ENCODE results near the gene GUCY2D. TPM values are rescaled to one million over a fixed set of nuclear protein-coding genes. Genes with fewer than 3 reads are reported as not detected.
"Not testable (repeated sequence)": the region's sequence is repeated elsewhere in the genome, so short reads cannot be mapped to it uniquely, and the experiment has no call there.

Gene GUCY2D
- total RNA-seq, 4 donors from 2014 or later: 0.14 TPM; not detected in 3

GRCh38 chr17:8019665-8020650 is 17.5 kb downstream of the GUCY2D start:
- no peak for TF ChIP-seq POLR2A (IDR thresholded peaks at IDR 0.05)
- TF ChIP-seq, protein P1, sequence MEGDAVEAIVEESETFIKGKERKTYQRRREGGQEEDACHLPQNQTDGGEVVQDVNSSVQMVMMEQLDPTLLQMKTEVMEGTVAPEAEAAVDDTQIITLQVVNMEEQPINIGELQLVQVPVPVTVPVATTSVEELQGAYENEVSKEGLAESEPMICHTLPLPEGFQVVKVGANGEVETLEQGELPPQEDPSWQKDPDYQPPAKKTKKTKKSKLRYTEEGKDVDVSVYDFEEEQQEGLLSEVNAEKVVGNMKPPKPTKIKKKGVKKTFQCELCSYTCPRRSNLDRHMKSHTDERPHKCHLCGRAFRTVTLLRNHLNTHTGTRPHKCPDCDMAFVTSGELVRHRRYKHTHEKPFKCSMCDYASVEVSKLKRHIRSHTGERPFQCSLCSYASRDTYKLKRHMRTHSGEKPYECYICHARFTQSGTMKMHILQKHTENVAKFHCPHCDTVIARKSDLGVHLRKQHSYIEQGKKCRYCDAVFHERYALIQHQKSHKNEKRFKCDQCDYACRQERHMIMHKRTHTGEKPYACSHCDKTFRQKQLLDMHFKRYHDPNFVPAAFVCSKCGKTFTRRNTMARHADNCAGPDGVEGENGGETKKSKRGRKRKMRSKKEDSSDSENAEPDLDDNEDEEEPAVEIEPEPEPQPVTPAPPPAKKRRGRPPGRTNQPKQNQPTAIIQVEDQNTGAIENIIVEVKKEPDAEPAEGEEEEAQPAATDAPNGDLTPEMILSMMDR (IDR thresholded peaks at IDR 0.05): no peak
- DNase-seq: no peak
- intact Hi-C loops (cut with DNase I; ENCODE audit: low total_unique reads): no loop called here
- no peaks in the 10 kb centered on the region for H3K9me3 ChIP-seq
- H3K27me3 ChIP-seq: no peaks in the 10 kb centered on the region
- peaks cover 0 to 8% of the 10 kb centered on the region in 2 donors for H3K4me1 ChIP-seq
- H3K36me3 ChIP-seq: no peaks in the 10 kb centered on the region
- H3K4me3 ChIP-seq: no peak overlapping the region
- H3K27ac ChIP-seq: no peak overlapping the region

DNA sequence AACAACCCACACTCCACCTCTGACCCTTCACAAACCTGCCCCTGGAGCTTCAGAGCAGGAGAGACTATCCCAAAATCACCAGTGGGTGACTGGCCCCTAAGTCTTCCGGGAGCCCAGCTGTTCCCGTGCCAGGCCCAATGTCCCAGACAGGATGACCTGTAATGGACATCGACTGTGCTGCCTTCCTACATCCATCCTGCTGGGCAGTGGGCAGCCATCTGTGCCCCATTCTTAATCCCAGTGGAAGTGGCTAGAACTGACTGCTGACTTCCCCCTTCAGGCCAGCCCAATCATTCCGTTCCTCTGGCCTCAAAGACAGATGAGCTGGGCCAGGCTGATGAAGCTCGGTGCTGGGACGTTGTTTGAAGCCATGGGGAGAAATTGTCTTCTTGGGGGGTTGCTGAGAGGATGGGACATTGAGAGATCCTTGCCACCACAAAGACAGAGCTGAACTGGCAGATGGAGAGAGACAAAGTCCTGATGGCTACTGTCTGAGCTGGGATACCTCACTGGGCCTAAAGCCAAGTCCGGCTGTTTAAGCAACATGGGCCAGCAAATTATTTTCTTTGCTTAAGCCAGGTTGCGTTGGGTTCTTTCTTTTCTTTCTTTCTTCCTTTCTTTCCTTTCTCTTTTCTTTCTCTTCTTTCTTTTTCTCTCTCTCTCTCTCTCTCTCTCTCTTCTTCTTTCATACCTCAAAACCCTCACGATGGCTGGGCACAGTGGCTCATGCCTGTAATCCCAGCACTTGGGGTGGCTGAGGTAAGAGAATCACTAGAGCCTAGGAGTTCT is 18.6 kb downstream of the GUCY2D start:
- no peak overlapping the region for H3K27ac ChIP-seq
- no peak overlapping the region for H3K4me3 ChIP-seq
- TF ChIP-seq, protein P1 (IDR thresholded peaks at IDR 0.05): no peak
- TF ChIP-seq POLR2A (IDR thresholded peaks at IDR 0.05): no peak
- intact Hi-C loops (cut with DNase I; ENCODE audit: low total_unique reads): no loop called here
- no peak for DNase-seq
- no peaks in the 10 kb centered on the region for H3K27me3 ChIP-seq
- no peaks in the 10 kb centered on the region for H3K9me3 ChIP-seq
- peaks cover 0 to 5% of the 10 kb centered on the region in 2 donors for H3K4me1 ChIP-seq
- H3K36me3 ChIP-seq: no peaks in the 10 kb centered on the region

DNA sequence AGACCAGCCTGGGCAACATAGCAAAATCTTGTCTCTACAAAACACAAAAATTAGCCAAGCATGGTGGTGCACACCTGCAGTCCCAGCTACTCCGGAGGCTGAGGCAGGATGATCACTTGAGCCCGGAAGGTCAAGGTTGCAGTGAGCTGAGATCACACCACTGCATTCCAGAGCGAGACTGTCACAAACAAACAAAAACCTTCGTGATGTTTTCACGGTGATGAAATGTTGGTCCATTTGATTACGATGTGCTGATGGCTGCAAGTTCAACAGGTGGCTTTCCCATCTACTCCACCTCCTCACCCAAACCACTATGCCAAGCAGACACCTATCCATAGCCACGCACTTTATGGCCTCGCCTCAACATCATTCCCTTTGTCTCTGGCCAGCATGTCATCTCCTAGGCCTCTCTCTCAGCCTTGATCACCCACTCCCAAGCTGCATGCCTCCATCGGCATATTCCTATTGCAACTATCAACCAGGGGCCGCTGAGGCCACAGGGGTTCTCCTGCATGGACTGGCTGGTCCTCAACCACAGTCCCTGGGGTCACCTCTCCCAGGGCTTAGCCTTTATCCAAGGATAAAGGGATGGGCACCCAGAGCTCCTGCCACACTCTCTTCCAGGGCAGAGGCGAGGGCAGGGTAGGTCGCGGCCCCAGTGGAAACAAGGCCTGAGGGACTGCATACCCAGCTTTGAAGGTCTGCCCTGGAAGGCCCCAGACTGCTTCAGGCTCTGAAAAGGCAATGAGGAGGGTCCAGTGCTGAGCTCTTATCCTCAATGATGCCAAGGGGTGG is 19.3 kb downstream of the GUCY2D start:
- intact Hi-C loops (cut with DNase I; ENCODE audit: low total_unique reads): no loop called here
- Histone ChIP-seq H3K9me3 (no peaks in the 10 kb centered on the region), H3K27me3 (no peaks in the 10 kb centered on the region), H3K4me3 (no peak overlapping the region), H3K4me1 (no peaks in the 10 kb centered on the region), H3K27ac (no peak overlapping the region), H3K36me3 (no peaks in the 10 kb centered on the region)
- TF ChIP-seq, protein P1 (IDR thresholded peaks at IDR 0.05): no peak
- no peak for TF ChIP-seq POLR2A (IDR thresholded peaks at IDR 0.05)
- no peak for DNase-seq

DNA sequence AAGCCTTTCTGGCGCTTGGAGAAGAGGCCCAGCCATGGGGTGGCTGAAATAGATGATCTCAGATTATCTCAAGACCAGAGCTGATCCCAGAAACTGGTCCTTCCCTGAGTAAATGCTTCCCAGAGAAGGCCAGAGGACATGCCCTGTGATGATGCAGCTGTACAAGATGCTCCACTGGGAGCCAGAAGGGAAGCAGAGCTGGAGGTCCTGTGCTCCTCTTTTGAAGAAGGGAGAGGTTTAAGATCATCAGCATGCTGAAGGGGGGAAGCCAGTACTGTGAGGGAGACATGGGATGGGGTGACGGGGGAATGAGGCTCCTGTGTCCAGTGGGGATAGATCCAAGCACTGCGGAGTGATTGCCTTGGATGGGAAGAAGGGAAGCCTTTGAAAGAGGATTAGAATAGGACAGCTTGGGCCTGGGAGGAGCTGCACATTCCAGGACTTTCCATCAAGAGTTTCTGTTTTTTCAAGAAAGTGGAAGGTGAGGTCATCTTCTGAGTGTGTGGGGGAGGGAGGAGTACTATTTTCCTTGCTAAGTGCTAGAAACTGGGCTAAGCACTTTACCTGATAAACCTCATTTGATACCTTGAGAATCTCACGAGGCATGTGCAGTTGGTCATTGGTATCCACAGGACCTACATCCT is 20.1 kb downstream of the GUCY2D start:
- no peak for DNase-seq
- Histone ChIP-seq H3K9me3 (no peaks in the 10 kb centered on the region), H3K4me1 (no peaks in the 10 kb centered on the region), H3K27me3 (no peaks in the 10 kb centered on the region), H3K27ac (no peak overlapping the region), H3K4me3 (no peak overlapping the region), H3K36me3 (no peaks in the 10 kb centered on the region)
- intact Hi-C loops (cut with DNase I; ENCODE audit: low total_unique reads): no loop called here
- TF ChIP-seq, protein P1 (IDR thresholded peaks at IDR 0.05): no peak
- no peak for TF ChIP-seq POLR2A (IDR thresholded peaks at IDR 0.05)

DNA sequence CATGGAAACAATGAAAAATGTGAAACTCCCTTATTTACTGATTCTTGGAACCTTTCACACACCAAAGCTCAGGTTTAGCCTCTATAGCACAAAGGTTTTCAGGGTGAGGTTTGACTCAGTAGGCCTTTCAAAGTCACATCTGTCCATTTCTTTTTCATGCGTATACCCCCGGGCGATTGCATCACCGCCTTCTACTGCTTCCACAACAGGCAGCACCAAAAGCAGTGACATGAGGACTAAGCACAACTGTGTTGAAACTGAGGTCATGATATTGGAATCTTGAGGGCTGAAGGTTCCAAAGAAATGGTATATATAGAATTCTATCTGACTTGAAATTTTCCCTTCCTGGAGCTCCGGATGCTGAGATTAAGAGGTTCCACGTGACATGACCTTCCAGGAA is 21.7 kb downstream of the GUCY2D start:
- H3K27ac ChIP-seq; intact Hi-C loops (cut with DNase I; ENCODE audit: low total_unique reads); H3K36me3 ChIP-seq; DNase-seq; H3K27me3 ChIP-seq; H3K4me1 ChIP-seq; H3K9me3 ChIP-seq; H3K4me3 ChIP-seq: not testable (repeated sequence)
